SK-N-SH treated with all-trans-retinoic acid at 6 μM for 48 hours (cell line): ENCODE results near the gene BARHL2.

Experiments
- ATAC-seq: fragments of 200-7000 bp; cut with Tn5 transposase; 3 replicates; pipeline ENCODE4 v1.9.1; 2020; ENCODE audit warnings: mild to moderate bottlenecking, moderate library complexity
- ARNTL ChIP-seq: fragments of 450-650 bp; formaldehyde crosslinking; IDR thresholded peaks from 2 replicates; pipeline ENCODE4 v1.5.0; 2020; ENCODE audit warnings: low read depth, mild to moderate bottlenecking, moderate library complexity, borderline replicate concordance
- BACH2 ChIP-seq: fragments of 250-450 bp; sonication (Bioruptor Pico); IDR thresholded peaks from 2 replicates; pipeline ENCODE4 v1.9.0; 2021; ENCODE audit warnings: mild to moderate bottlenecking, borderline replicate concordance
- CSDC2 ChIP-seq: fragments of 250-450 bp; sonication (Bioruptor Pico); IDR thresholded peaks from 2 replicates; pipeline ENCODE4 v1.5.0; 2020; ENCODE audit warnings: mild to moderate bottlenecking, moderate library complexity
- ESRRG ChIP-seq: fragments of 250-450 bp; sonication (Bioruptor Pico); IDR thresholded peaks from 2 replicates; pipeline ENCODE4 v1.6.1; 2021; ENCODE audit warnings: mild to moderate bottlenecking
- GLIS3 ChIP-seq: fragments of 250-450 bp; sonication (Bioruptor Pico); IDR thresholded peaks from 2 replicates; pipeline ENCODE4 v1.5.0; 2020; ENCODE audit warnings: mild to moderate bottlenecking, moderate library complexity
- ISL1 ChIP-seq: fragments of 250-450 bp; sonication (Bioruptor Pico); IDR thresholded peaks from 2 replicates; pipeline ENCODE4 v2.1.2; 2022; ENCODE audit warnings: mild to moderate bottlenecking, moderate library complexity
- OSR1 ChIP-seq: fragments of 250-450 bp; sonication (Bioruptor Pico); IDR thresholded peaks from 2 replicates; pipeline ENCODE4 v1.8.0; 2022; ENCODE audit warnings: moderate library complexity, mild to moderate bottlenecking, inconsistent platforms
- PATZ1 ChIP-seq: fragments of 250-450 bp; sonication (Bioruptor Pico); IDR thresholded peaks from 2 replicates; pipeline ENCODE4 v1.8.0; 2020; ENCODE audit warnings: mild to moderate bottlenecking, moderate library complexity, borderline replicate concordance
- PPARA ChIP-seq: fragments of 250-450 bp; sonication (Bioruptor Pico); IDR thresholded peaks from 2 replicates; pipeline ENCODE4 v1.5.0; 2020; ENCODE audit warnings: mild to moderate bottlenecking, borderline replicate concordance
- RARB ChIP-seq: fragments of 250-450 bp; sonication (Bioruptor Pico); IDR thresholded peaks from 2 replicates; pipeline ENCODE4 v1.8.0; 2021; ENCODE audit warnings: mild to moderate bottlenecking, moderate library complexity
- SNAI2 ChIP-seq: fragments of 250-450 bp; sonication (Bioruptor Pico); IDR thresholded peaks from 2 replicates; pipeline ENCODE4 v1.5.0; 2020; ENCODE audit warnings: mild to moderate bottlenecking, moderate library complexity
- TCF4 ChIP-seq: fragments of 250-450 bp; sonication (Bioruptor Pico); IDR thresholded peaks from 2 replicates; pipeline ENCODE4 v1.8.0; 2021; ENCODE audit warnings: mild to moderate bottlenecking, moderate library complexity, borderline replicate concordance
- TOX ChIP-seq: fragments of 250-450 bp; sonication (Bioruptor Pico); IDR thresholded peaks from 2 replicates; pipeline ENCODE4 v1.8.0; 2021; ENCODE audit warnings: mild to moderate bottlenecking, moderate library complexity, borderline replicate concordance
- ZC3H10 ChIP-seq: fragments of 250-450 bp; sonication (Bioruptor Pico); IDR thresholded peaks from 2 replicates; pipeline ENCODE4 v1.5.1; 2021; ENCODE audit warnings: mild to moderate bottlenecking, moderate library complexity
- ZFP3 ChIP-seq: fragments of 250-450 bp; sonication (Bioruptor Pico); IDR thresholded peaks from 2 replicates; pipeline ENCODE4 v1.5.0; 2020; ENCODE audit warnings: mild to moderate bottlenecking, moderate library complexity
- ZFP30 ChIP-seq: fragments of 450-650 bp; formaldehyde crosslinking; IDR thresholded peaks from 2 replicates; pipeline ENCODE4 v1.5.0; 2022; ENCODE audit warnings: mild to moderate bottlenecking, moderate library complexity
- ZNF565 ChIP-seq: fragments of 450-650 bp; formaldehyde crosslinking; conservative IDR thresholded peaks from 2 replicates; pipeline ENCODE4 v1.5.0; 2020; ENCODE audit warnings: low read depth, mild to moderate bottlenecking, moderate library complexity
- ZNF70 ChIP-seq: fragments of 450-650 bp; formaldehyde crosslinking; IDR thresholded peaks from 2 replicates; pipeline ENCODE4 v1.5.0; 2020; ENCODE audit warnings: mild to moderate bottlenecking, moderate library complexity
- ZNF8 ChIP-seq: fragments of 450-650 bp; formaldehyde crosslinking; IDR thresholded peaks from 2 replicates; pipeline ENCODE4 v1.5.0; 2020; ENCODE audit warnings: mild to moderate bottlenecking, moderate library complexity
- TF ChIP-seq, protein P1 (sequence below): fragments of 250-450 bp; sonication (Bioruptor Pico); IDR thresholded peaks from 2 replicates; pipeline ENCODE4 v1.5.1; 2020; ENCODE audit warnings: low read depth, mild to moderate bottlenecking, moderate library complexity
- TF ChIP-seq, protein P2 (sequence below): fragments of 250-450 bp; sonication (Bioruptor Pico); IDR thresholded peaks from 2 replicates; pipeline ENCODE4 v1.5.0; 2020; ENCODE audit warnings: mild to moderate bottlenecking, moderate library complexity
- TF ChIP-seq, protein P3 (sequence below): fragments of 250-450 bp; sonication (Bioruptor Pico); IDR thresholded peaks from 2 replicates; pipeline ENCODE4 v1.5.1; 2021; ENCODE audit warnings: mild to moderate bottlenecking, moderate library complexity

Gene BARHL2

DNA sequence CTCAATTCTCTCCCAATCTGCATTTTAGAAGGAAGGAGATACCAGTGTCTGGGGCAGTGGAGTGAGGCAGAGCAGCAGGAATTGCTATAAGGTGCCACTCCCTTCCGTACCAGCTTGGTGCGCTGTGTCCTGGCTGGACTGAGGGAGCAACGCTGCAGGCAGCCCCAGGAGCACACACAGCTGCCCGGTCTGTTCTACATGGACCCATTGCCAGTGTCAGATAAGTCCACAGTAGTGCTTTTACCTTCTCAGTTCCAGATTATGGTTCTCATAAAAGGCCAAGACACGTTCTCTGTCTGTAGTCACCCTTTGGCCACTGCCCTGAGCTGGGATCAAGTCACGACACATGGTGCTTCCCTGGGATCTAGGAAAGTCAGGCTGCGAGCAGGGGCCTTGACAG lies 44.1 kb upstream of the BARHL2 start:
- ATAC-seq: peak; percentile 43; the same call in 1 of the 3 replicates
- TF ChIP-seq ISL1 (no peak), BACH2 (CRISPR knock-in tag) (no peak), ZNF565 (CRISPR knock-in tag) (no peak), GLIS3 (no peak), ZNF70 (no peak), RARB (no peak), ZC3H10 (CRISPR knock-in tag) (no peak), ZNF8 (no peak)

DNA sequence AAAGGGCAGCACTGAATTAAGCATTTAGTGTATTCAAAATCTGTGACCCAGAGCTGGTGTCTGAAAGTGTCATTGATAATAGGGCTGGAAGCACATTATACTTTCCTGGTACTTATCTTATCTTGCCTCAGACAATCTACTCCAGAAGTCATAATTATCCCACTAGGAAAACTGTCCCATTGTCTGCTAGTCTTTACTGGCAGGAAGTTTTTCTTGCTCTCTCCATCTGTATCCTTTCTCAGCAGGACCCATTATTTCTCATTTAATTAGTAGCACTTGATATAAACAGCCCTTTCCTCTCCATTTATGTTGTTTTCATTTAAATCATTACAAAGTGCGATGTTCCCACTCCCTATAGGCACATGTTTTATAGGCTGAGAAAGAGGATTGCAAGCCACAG lies 36.5 kb upstream of the BARHL2 start:
- no peak for ATAC-seq
- TF ChIP-seq BACH2 (CRISPR knock-in tag) (no peak), GLIS3 (no peak), ARNTL (CRISPR knock-in tag) (no peak), ZFP30 (CRISPR knock-in tag) (no peak), TCF4 (CRISPR knock-in tag) (no peak), ZNF565 (CRISPR knock-in tag) (no peak), ESRRG (CRISPR knock-in tag) (no peak), CSDC2 (CRISPR knock-in tag) (no peak), TOX (CRISPR knock-in tag) (no peak), ISL1 (no peak), PPARA (CRISPR knock-in tag) (no peak)
- TF ChIP-seq, protein P1, sequence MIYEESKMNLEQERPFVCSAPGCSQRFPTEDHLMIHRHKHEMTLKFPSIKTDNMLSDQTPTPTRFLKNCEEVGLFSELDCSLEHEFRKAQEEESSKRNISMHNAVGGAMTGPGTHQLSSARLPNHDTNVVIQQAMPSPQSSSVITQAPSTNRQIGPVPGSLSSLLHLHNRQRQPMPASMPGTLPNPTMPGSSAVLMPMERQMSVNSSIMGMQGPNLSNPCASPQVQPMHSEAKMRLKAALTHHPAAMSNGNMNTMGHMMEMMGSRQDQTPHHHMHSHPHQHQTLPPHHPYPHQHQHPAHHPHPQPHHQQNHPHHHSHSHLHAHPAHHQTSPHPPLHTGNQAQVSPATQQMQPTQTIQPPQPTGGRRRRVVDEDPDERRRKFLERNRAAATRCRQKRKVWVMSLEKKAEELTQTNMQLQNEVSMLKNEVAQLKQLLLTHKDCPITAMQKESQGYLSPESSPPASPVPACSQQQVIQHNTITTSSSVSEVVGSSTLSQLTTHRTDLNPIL (CRISPR knock-in tag): no peak
- TF ChIP-seq, protein P2, sequence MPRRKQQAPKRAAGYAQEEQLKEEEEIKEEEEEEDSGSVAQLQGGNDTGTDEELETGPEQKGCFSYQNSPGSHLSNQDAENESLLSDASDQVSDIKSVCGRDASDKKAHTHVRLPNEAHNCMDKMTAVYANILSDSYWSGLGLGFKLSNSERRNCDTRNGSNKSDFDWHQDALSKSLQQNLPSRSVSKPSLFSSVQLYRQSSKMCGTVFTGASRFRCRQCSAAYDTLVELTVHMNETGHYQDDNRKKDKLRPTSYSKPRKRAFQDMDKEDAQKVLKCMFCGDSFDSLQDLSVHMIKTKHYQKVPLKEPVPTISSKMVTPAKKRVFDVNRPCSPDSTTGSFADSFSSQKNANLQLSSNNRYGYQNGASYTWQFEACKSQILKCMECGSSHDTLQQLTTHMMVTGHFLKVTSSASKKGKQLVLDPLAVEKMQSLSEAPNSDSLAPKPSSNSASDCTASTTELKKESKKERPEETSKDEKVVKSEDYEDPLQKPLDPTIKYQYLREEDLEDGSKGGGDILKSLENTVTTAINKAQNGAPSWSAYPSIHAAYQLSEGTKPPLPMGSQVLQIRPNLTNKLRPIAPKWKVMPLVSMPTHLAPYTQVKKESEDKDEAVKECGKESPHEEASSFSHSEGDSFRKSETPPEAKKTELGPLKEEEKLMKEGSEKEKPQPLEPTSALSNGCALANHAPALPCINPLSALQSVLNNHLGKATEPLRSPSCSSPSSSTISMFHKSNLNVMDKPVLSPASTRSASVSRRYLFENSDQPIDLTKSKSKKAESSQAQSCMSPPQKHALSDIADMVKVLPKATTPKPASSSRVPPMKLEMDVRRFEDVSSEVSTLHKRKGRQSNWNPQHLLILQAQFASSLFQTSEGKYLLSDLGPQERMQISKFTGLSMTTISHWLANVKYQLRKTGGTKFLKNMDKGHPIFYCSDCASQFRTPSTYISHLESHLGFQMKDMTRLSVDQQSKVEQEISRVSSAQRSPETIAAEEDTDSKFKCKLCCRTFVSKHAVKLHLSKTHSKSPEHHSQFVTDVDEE (CRISPR knock-in tag): no peak
- TF ChIP-seq, protein P3, sequence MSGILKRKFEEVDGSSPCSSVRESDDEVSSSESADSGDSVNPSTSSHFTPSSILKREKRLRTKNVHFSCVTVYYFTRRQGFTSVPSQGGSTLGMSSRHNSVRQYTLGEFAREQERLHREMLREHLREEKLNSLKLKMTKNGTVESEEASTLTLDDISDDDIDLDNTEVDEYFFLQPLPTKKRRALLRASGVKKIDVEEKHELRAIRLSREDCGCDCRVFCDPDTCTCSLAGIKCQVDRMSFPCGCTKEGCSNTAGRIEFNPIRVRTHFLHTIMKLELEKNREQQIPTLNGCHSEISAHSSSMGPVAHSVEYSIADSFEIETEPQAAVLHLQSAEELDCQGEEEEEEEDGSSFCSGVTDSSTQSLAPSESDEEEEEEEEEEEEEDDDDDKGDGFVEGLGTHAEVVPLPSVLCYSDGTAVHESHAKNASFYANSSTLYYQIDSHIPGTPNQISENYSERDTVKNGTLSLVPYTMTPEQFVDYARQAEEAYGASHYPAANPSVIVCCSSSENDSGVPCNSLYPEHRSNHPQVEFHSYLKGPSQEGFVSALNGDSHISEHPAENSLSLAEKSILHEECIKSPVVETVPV (CRISPR knock-in tag): no peak

DNA sequence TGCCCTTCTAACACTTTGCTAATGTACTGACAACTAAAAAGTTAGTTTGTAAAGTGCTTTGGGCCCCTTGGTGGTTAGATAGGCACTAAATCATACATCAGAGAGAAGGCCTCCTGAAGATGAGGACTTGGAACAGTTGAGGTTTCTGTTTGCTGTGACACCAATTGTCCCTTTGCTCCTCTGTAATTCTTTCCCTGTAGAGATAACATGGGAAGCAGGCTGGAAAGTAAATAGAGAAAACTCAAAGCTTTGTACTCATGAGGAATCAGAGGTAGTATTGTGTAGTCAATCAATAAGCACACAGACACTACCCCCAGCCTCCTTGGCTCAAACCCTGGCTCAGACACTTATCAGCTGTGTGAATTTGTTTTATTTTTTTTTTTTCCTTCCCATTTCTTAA lies 31.6 kb upstream of the BARHL2 start:
- no peak for TF ChIP-seq ZNF70
- TF ChIP-seq GLIS3: no peak
- no peak for TF ChIP-seq CSDC2 (CRISPR knock-in tag)
- TF ChIP-seq BACH2 (CRISPR knock-in tag): no peak
- TF ChIP-seq ZFP3: no peak
- no peak for TF ChIP-seq ESRRG (CRISPR knock-in tag)
- TF ChIP-seq PPARA (CRISPR knock-in tag): no peak
- no peak for TF ChIP-seq PATZ1 (CRISPR knock-in tag)
- no peak for TF ChIP-seq SNAI2
- no peak for TF ChIP-seq ZC3H10 (CRISPR knock-in tag)
- TF ChIP-seq RARB: no peak
- TF ChIP-seq, protein P2 (CRISPR knock-in tag): no peak
- no peak for TF ChIP-seq TCF4 (CRISPR knock-in tag)
- no peak for TF ChIP-seq ZNF8
- TF ChIP-seq OSR1 (CRISPR knock-in tag): no peak
- TF ChIP-seq ZNF565 (CRISPR knock-in tag): no peak
- TF ChIP-seq ZFP30 (CRISPR knock-in tag): no peak
- TF ChIP-seq, all 23 proteins: peak for 0
- ATAC-seq: no peak
